H1 (cell line): Measurements from ENCODE around the gene ZNF281.

Experiments used
- CTCF ChIP-seq, 3 experiments: IDR thresholded peaks; 1 replicate in 2 of 3; 2 replicates in 1 of 3; pipeline versions ENCODE4 v1.5.1 to v1.6.1; 2011; ENCODE audit warnings: low read length in 3 of 3, mild to moderate bottlenecking in 3 of 3, inconsistent platforms in 2 of 3, low read depth in 1 of 3, moderate library complexity in 1 of 3; ENCODE audit not compliant: insufficient read depth in 1 of 3; ENCODE audit errors: control extremely low read depth in 1 of 3
- GABPA ChIP-seq: IDR thresholded peaks from 2 replicates; pipeline ENCODE4 v1.6.1; 2011; ENCODE audit warnings: mild to moderate bottlenecking, low read length, moderate library complexity, borderline replicate concordance; ENCODE audit not compliant: insufficient read depth
- JUN ChIP-seq: IDR thresholded peaks from 2 replicates; pipeline ENCODE4 v1.6.1; 2011; ENCODE audit warnings: low read depth, mild to moderate bottlenecking, improper control_type of control experiment, low read length
- POLR2A ChIP-seq, 2 experiments: IDR thresholded peaks; 1 replicate in 1 of 2; 2 replicates in 1 of 2; pipeline ENCODE4 v1.6.1; 2011; ENCODE audit warnings: low read depth in 2 of 2, low read length in 2 of 2, mild to moderate bottlenecking in 2 of 2; ENCODE audit errors: control extremely low read depth in 1 of 2
- SIN3A ChIP-seq, 2 experiments: IDR thresholded peaks in 1 of 2; conservative IDR thresholded peaks in 1 of 2; 2 replicates each; pipeline ENCODE4 v1.6.1; 2011 to 2012; ENCODE audit warnings: low read length in 2 of 2, improper control_type of control experiment in 1 of 2, low read depth in 1 of 2, mild to moderate bottlenecking in 1 of 2
- SIX5 ChIP-seq: IDR thresholded peaks from 2 replicates; pipeline ENCODE4 v1.6.1; 2011; ENCODE audit warnings: mild to moderate bottlenecking, low read depth, low read length
- SP1 ChIP-seq: IDR thresholded peaks from 2 replicates; pipeline ENCODE4 v1.6.1; 2011; ENCODE audit warnings: low read depth, low read length
- ZNF274 ChIP-seq: IDR thresholded peaks from 2 replicates; pipeline ENCODE4 v1.7.0; 2012; ENCODE audit warnings: low read length, borderline replicate concordance; ENCODE audit errors: extremely low read depth

- no peak for TF ChIP-seq ZNF274
- no peak for TF ChIP-seq CTCF (IDR thresholded peaks at IDR 0.05; ENCODE audit: control extremely low read depth in 1 of 3, insufficient read depth in 1 of 3, low read depth in 1 of 3, low read length in 3 of 3)
- no peak for TF ChIP-seq SIN3A (conservative IDR thresholded peaks at IDR 0.05 in 1 of 2, IDR thresholded peaks at IDR 0.05 in 1 of 2; ENCODE audit: low read depth in 1 of 2, low read length in 2 of 2)
- TF ChIP-seq GABPA, result no peak
- no peak for TF ChIP-seq POLR2A (IDR thresholded peaks at IDR 0.05; ENCODE audit: control extremely low read depth in 1 of 2, low read depth in 2 of 2, low read length in 2 of 2)
- TF ChIP-seq SP1, result no peak
- TF ChIP-seq JUN, result no peak
- no peak for TF ChIP-seq SIX5
Observed at GRCh38 chr1:200374569-200375295, 35.1 kb downstream of the ZNF281 start.
